HepG2 (cell line): ENCODE results near the gene TAS1R1. TPM values are rescaled to one million over a fixed set of nuclear protein-coding genes. Genes with fewer than 3 reads are reported as not detected.

ENCODE experiments used
- ETV5 ChIP-seq: IDR thresholded peaks from 2 replicates; pipeline ENCODE4 v1.6.1; 2018; ENCODE audit warnings: missing biosample characterization, missing genetic modification reagents, inconsistent platforms, borderline replicate concordance
- HDAC2 ChIP-seq: sonication (generic); formaldehyde crosslinking; IDR thresholded peaks from 2 replicates; pipeline ENCODE4 v1.4.0; 2020; ENCODE audit warnings: missing genetic modification reagents
- RAD21 ChIP-seq: fragments of 450-650 bp; formaldehyde crosslinking; IDR thresholded peaks from 2 replicates; pipeline ENCODE4 v1.5.0; 2020; ENCODE audit warnings: mild to moderate bottlenecking
- SP4 ChIP-seq: sonication (generic); formaldehyde crosslinking; IDR thresholded peaks from 2 replicates; pipeline ENCODE4 v1.8.1; 2023; ENCODE audit warnings: mild to moderate bottlenecking, missing genetic modification reagents
- THAP9 ChIP-seq: sonication (generic); formaldehyde crosslinking; IDR thresholded peaks from 2 replicates; pipeline ENCODE4; 2020; ENCODE audit warnings: missing genetic modification reagents, mild to moderate bottlenecking, borderline replicate concordance
- ZBTB4 ChIP-seq: sonication (generic); formaldehyde crosslinking; IDR thresholded peaks from 2 replicates; pipeline ENCODE4 v1.4.0; 2020; ENCODE audit warnings: missing genetic modification reagents, mild to moderate bottlenecking, borderline replicate concordance
- ZNF142 ChIP-seq: sonication (generic); formaldehyde crosslinking; IDR thresholded peaks from 2 replicates; pipeline ENCODE4 v1.4.0; 2020; ENCODE audit warnings: missing genetic modification reagents
- ZNF713 ChIP-seq: sonication (generic); formaldehyde crosslinking; IDR thresholded peaks from 2 replicates; pipeline ENCODE4 v1.4.0; 2020; ENCODE audit warnings: mild to moderate bottlenecking, missing genetic modification reagents
- polyA plus RNA-seq, 8 experiments: library from polyadenylated mRNA; depleted of rRNA in 3 of 8; stranded (reverse) in 7 of 8; unstranded in 1 of 8; fragments of >200 nt; fragmentation: Illumina TruSeq in 4 of 8; extraction: Trizol in 4 of 8; gene quantifications; 2 replicates each; pipeline versions ENCODE4 v1.2.1 to v1.2.3, GENCODE V29; 2011 to 2016; ENCODE audit warnings: low read depth in 4 of 8, missing spikeins in 1 of 8, mixed read lengths in 1 of 8; ENCODE audit not compliant: insufficient read depth in 1 of 8
- total RNA-seq, 5 experiments: library from RNA; depleted of rRNA; stranded (reverse); fragments of >200 nt; fragmentation: Illumina TruSeq; extraction: Trizol; gene quantifications; 2 replicates each; pipeline ENCODE4 v1.2.3, GENCODE V29; 2016; ENCODE audit warnings: low read depth in 1 of 5
- TF ChIP-seq, protein P1 (sequence below): sonication (generic); formaldehyde crosslinking; IDR thresholded peaks from 2 replicates; pipeline ENCODE4 v1.4.0; 2020; ENCODE audit warnings: missing genetic modification reagents, borderline replicate concordance
- TF ChIP-seq, protein P2 (sequence below): sonication (generic); formaldehyde crosslinking; IDR thresholded peaks from 2 replicates; pipeline ENCODE4 v1.4.0; 2020; ENCODE audit warnings: mild to moderate bottlenecking, missing genetic modification reagents

TAS1R1 gene
- total and polyA plus RNA-seq, 2 of the 13 experiments (the other 11 are each of a cell fraction or from before 2014, with no cell fraction given), result 1.4 to 1.6 TPM

DNA sequence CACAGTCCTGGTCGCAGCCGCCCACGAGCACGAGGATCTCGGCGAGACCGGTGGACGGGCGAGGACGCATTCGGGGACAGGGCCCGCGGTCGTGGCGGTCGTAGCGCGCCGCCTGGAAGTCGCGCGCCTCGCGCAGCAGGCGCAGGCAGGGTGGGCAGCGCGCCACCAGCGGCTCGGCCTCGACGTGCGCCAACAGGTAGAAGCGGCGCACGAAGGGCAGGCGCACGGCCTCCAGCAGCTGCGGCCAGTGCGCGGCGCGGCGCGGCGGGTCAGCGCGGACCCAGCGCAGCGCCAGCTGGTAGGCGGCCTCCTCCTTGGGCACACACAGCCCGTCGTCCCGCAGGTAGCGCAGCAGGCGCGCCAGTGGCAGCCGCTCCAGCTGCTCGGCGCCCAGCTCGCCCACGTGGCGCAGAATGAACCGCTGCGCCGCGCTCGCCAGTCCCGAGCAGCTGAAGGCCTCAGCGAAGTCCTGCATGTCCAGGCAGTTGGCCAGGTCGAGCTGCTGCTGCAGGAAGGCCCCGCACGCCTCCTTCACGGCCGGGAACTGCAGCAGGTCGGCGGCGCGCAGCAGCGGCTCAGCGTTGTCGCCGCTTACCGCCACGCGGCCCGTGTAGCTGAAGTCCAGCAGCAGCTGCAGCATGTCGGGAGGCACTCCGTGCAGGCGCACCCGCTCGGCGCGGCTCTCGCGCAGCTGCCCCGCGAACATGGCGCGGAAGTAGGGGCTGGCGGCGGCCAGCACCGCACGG lies 47.0 kb downstream of the TAS1R1 start (continued):
- TF ChIP-seq ZNF142 (CRISPR knock-in tag) (peak; percentile 78), RAD21 (CRISPR knock-in tag) (0 out of 2 replicates have a peak, but pooled peaks have one; percentile 26), ZNF713 (no peak), SP4 (CRISPR knock-in tag) (no peak), ZBTB4 (0 out of 2 replicates have a peak, but pooled peaks have one; percentile 28), HDAC2 (CRISPR knock-in tag) (no peak), THAP9 (CRISPR knock-in tag) (no peak), ETV5 (CRISPR knock-in tag) (no peak)
- TF ChIP-seq, protein P1, sequence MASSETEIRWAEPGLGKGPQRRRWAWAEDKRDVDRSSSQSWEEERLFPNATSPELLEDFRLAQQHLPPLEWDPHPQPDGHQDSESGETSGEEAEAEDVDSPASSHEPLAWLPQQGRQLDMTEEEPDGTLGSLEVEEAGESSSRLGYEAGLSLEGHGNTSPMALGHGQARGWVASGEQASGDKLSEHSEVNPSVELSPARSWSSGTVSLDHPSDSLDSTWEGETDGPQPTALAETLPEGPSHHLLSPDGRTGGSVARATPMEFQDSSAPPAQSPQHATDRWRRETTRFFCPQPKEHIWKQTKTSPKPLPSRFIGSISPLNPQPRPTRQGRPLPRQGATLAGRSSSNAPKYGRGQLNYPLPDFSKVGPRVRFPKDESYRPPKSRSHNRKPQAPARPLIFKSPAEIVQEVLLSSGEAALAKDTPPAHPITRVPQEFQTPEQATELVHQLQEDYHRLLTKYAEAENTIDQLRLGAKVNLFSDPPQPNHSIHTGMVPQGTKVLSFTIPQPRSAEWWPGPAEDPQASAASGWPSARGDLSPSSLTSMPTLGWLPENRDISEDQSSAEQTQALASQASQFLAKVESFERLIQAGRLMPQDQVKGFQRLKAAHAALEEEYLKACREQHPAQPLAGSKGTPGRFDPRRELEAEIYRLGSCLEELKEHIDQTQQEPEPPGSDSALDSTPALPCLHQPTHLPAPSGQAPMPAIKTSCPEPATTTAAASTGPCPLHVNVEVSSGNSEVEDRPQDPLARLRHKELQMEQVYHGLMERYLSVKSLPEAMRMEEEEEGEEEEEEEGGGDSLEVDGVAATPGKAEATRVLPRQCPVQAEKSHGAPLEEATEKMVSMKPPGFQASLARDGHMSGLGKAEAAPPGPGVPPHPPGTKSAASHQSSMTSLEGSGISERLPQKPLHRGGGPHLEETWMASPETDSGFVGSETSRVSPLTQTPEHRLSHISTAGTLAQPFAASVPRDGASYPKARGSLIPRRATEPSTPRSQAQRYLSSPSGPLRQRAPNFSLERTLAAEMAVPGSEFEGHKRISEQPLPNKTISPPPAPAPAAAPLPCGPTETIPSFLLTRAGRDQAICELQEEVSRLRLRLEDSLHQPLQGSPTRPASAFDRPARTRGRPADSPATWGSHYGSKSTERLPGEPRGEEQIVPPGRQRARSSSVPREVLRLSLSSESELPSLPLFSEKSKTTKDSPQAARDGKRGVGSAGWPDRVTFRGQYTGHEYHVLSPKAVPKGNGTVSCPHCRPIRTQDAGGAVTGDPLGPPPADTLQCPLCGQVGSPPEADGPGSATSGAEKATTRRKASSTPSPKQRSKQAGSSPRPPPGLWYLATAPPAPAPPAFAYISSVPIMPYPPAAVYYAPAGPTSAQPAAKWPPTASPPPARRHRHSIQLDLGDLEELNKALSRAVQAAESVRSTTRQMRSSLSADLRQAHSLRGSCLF (CRISPR knock-in tag), result no peak
- TF ChIP-seq, protein P2, sequence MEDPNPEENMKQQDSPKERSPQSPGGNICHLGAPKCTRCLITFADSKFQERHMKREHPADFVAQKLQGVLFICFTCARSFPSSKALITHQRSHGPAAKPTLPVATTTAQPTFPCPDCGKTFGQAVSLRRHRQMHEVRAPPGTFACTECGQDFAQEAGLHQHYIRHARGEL (CRISPR knock-in tag), result no peak
